Psoas muscle (tissue), 8 donors: ENCODE measurements around the gene ZFC3H1. TPM values are rescaled to one million over a fixed set of nuclear protein-coding genes. Genes with fewer than 3 reads are reported as not detected.

Source experiments
- ATAC-seq, 4 donors: fragments of 200-7000 bp; cut with Tn5 transposase; one replicate each; pipeline ENCODE4 v1.9.1; 2020; ENCODE audit warnings: moderate library complexity in 3 of 4, mild to moderate bottlenecking in 2 of 4
- DNase-seq, 2 donors: peaks; one replicate each; pipeline ENCODE4 v3.0.0-alpha.2; 2020
- H3K27ac ChIP-seq: fragments of 200-600 bp; one replicate; pipeline ENCODE4 v1.8.0; 2022
- H3K27me3 ChIP-seq, 3 donors: fragments of 200-600 bp in 1 of 3; one replicate each; pipeline versions ENCODE4 v1.6.1 to v1.8.0; 2013 to 2022; ENCODE audit warnings: low read length in 2 of 3, mild to moderate bottlenecking in 2 of 3, moderate library complexity in 1 of 3; ENCODE audit not compliant: insufficient read depth in 3 of 3
- H3K36me3 ChIP-seq, 2 donors: fragments of 200-600 bp in 1 of 2; one replicate each; pipeline versions ENCODE4 v1.6.1 to v1.8.0; 2013 to 2022; ENCODE audit warnings: low read depth in 1 of 2, mild to moderate bottlenecking in 1 of 2, moderate library complexity in 1 of 2; ENCODE audit not compliant: insufficient read depth in 1 of 2
- H3K4me1 ChIP-seq: fragments of 200-600 bp; one replicate; pipeline ENCODE4 v1.8.0; 2022
- H3K4me3 ChIP-seq: fragments of 200-600 bp; one replicate; pipeline ENCODE4 v1.8.0; 2022; ENCODE audit warnings: mild to moderate bottlenecking
- H3K9me3 ChIP-seq: fragments of 200-600 bp; one replicate; pipeline ENCODE4 v1.8.0; 2022
- WGBS, 3 donors: extraction: QIAGEN DNeasy Blood & Tissue Kit; methylation state at CpG; one replicate each; pipeline versions ENCODE4 v1.1.6 to v1.1.7; 2013; 5-methylcytosine and 5-hydroxymethylcytosine counted together
- intact Hi-C, 2 donors: fragments of 100-400 bp; cut with DNase I; formaldehyde crosslinking; loops; one replicate each; pipeline versions ENCODE4 v1.11.0 to v1.14.2; 2022
- polyA plus RNA-seq, 3 donors: library from polyadenylated mRNA; stranded (reverse); fragments of 200-250 nt; gene quantifications; one replicate each; pipeline ENCODE4 v1.2.3, GENCODE V29; 2013
- total RNA-seq, 4 donors: library from RNA; stranded (reverse); fragmentation: NEBNext Ultra II Directional in 2 of 4; extraction: Animal tissue kit (Norgen Biotek cat#: 25700) in 2 of 4; gene quantifications; one replicate each; pipeline versions ENCODE4 v1.2.1 to v1.2.4, GENCODE V29; 2021 to 2023
- TF ChIP-seq, protein P1 (sequence below): fragments of 200-600 bp; IDR thresholded peaks from one replicate; pipeline ENCODE4 v1.8.0; 2022; ENCODE audit warnings: antibody characterized with exemption
- donor health status: healthy with polysubstance abuse.
- donor health status: DM: no; HTN: no; CAD: no; lungs with moderate emphysema.
- donor health status: Bipolar disorder and iron deficiency.
- donor health status: healthy.
- donor health status: DM: yes; HTN: yes; CAD: no.
- donor health status: DM: no; HTN: no; CAD: no.
- donor health status: DM: no; HTN: no; CAD: no.
- donor health status: DM: yes; HTN: yes; CAD: no.

ZFC3H1 gene
- total and polyA plus RNA-seq, 7 donors: 5.5 to 18.1 (median 13.0) TPM

GRCh38 chr12:71562676-71563595, 100.7 kb downstream of the ZFC3H1 start:
- Histone ChIP-seq H3K4me1 (no peaks in the 10 kb centered on the region), H3K27ac (no peak overlapping the region), H3K27me3 (no peaks in the 10 kb centered on the region), H3K36me3 (peaks cover 0 to 6% of the 10 kb centered on the region in 2 donors), H3K9me3 (no peaks in the 10 kb centered on the region), H3K4me3 (no peak overlapping the region)
- TF ChIP-seq, protein P1, sequence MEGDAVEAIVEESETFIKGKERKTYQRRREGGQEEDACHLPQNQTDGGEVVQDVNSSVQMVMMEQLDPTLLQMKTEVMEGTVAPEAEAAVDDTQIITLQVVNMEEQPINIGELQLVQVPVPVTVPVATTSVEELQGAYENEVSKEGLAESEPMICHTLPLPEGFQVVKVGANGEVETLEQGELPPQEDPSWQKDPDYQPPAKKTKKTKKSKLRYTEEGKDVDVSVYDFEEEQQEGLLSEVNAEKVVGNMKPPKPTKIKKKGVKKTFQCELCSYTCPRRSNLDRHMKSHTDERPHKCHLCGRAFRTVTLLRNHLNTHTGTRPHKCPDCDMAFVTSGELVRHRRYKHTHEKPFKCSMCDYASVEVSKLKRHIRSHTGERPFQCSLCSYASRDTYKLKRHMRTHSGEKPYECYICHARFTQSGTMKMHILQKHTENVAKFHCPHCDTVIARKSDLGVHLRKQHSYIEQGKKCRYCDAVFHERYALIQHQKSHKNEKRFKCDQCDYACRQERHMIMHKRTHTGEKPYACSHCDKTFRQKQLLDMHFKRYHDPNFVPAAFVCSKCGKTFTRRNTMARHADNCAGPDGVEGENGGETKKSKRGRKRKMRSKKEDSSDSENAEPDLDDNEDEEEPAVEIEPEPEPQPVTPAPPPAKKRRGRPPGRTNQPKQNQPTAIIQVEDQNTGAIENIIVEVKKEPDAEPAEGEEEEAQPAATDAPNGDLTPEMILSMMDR: no peak
- ATAC-seq (no peak), DNase-seq (no peak)
- intact Hi-C loops: no loop called here
- 68 to 72% (median 71%) methylated on average over 11 of the region's 11 CpGs for WGBS, 3 donors

Other genes starting within 250 kb of the ZFC3H1 start
- 1 to 10 TPM; 1.7 to 6.4 (median 4.8) TPM for gene LGR5, start 224.1 kb downstream of the ZFC3H1 start, total RNA-seq
- 10 to 100 TPM in 1 of 3 donors, 1 to 10 TPM in 1, under 1 TPM in 1; 0.04 to 19.5 (median 8.7) TPM for gene LGR5, start 224.1 kb downstream of the ZFC3H1 start, polyA plus RNA-seq
- 1 to 10 TPM; 3.8 to 7.2 (median 5.5) TPM for gene THAP2, start 453 bp upstream of the ZFC3H1 start, total RNA-seq
- 1 to 10 TPM; 3.3 to 9.8 (median 5.2) TPM for gene THAP2, start 453 bp upstream of the ZFC3H1 start, polyA plus RNA-seq
- gene TMEM19, start 22.2 kb upstream of the ZFC3H1 start, total RNA-seq: 10 to 100 TPM; 10.4 to 29.7 (median 23.0) TPM
- gene TMEM19, start 22.2 kb upstream of the ZFC3H1 start, polyA plus RNA-seq: 10 to 100 TPM in 2 of 3 donors, 1 to 10 TPM in 1; 6.0 to 31.1 (median 12.6) TPM
- 100 to 1,000 TPM; 152 to 180 (median 167) TPM for gene RAB21, start 91.0 kb upstream of the ZFC3H1 start, total RNA-seq
- 100 to 1,000 TPM in 1 of 3 donors, 10 to 100 TPM in 2; 23.7 to 117 (median 53.6) TPM for gene RAB21, start 91.0 kb upstream of the ZFC3H1 start, polyA plus RNA-seq
- gene TBC1D15, start 175.9 kb upstream of the ZFC3H1 start, total RNA-seq: 10 to 100 TPM; 23.3 to 72.0 (median 62.0) TPM
- 100 to 1,000 TPM in 1 of 3 donors, 10 to 100 TPM in 2; 23.5 to 108 (median 55.4) TPM for gene TBC1D15, start 175.9 kb upstream of the ZFC3H1 start, polyA plus RNA-seq